GM19240 (cell line): ENCODE measurements around the gene APCDD1.
"Not testable (repeated sequence)": the region's sequence is repeated elsewhere in the genome, so short reads cannot be mapped to it uniquely, and the experiment has no call there.

Experiments
- DNase-seq: peaks from one replicate; pipeline ENCODE4 v3.0.0; 2011; ENCODE audit warnings: low spot score; ENCODE audit not compliant: insufficient read length

APCDD1 gene

DNA sequence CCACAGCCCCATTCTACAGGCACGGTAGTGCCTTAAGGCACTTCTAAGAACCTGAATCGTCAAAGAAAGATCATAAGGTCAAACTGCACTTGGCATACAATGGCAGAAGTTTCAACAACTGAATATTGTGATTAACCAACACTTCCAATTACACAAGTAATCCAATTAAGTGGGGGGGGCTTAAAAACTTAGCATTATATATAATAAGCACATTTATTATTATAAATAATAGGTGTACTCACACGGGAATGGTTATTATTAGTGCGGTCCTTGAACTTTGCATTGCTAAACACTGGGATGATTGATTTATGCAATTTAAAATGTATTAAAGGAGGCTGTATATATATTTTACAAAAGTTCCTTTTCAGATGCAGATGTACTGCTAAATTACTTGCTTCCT is 7.6 kb downstream of the APCDD1 start:
- DNase-seq: no peak

DNA sequence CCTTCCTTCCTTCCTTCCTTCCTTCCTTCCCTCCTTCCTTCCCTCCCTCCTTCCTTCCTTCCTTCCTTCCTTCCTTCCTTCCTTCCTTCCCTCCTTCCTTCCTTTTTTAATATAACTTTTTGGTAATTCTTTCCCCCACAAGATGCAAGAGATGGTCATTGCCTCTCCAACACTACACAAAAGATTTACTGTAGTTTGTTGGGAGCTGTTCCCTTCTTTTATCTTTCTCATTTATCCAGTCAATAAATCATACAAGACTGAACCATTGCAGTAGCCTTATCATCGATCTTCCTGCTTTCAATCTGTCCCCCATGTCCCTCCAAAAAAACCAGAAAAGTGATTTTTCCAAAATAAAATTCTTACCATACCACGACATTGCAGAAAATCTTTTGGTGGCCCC is 8.2 kb downstream of the APCDD1 start:
- DNase-seq: no peak

- DNase-seq: no peak
These were observed 8.7 kb downstream of the APCDD1 start for GRCh38 chr18:10463096-10463495.

- DNase-seq: no peak
These were observed 9.3 kb downstream of the APCDD1 start for GRCh38 chr18:10463741-10464140.

GRCh38 chr18:10464161-10464648 is 9.8 kb downstream of the APCDD1 start:
- DNase-seq: not testable (repeated sequence)

GRCh38 chr18:10465174-10465939 is 10.9 kb downstream of the APCDD1 start:
- no peak for DNase-seq

DNA sequence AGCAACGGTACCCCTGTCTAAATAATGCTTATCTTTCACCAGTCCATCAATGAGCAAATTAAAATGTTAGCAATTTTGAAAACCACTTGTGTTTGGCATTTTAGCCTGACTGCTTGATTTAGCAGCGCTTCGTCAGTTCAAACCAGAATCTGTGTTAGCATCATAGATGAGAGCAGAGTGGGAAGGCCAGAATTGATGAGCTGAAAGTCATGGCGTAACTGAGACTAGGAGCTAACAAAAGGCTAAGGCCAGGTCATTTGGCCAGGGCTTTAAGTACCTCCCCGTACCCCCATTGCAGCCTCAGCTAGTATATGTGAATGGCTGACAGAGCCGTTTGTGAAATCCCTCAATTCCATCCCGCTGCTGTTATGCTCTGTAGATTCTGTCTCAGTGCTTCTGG is 16.0 kb downstream of the APCDD1 start:
- no peak for DNase-seq

GRCh38 chr18:10471574-10471973 is 17.1 kb downstream of the APCDD1 start:
- DNase-seq: no peak

GRCh38 chr18:10473132-10473531 is 18.7 kb downstream of the APCDD1 start:
- DNase-seq: no peak

GRCh38 chr18:10474309-10474708 is 19.9 kb downstream of the APCDD1 start:
- no peak for DNase-seq

DNA sequence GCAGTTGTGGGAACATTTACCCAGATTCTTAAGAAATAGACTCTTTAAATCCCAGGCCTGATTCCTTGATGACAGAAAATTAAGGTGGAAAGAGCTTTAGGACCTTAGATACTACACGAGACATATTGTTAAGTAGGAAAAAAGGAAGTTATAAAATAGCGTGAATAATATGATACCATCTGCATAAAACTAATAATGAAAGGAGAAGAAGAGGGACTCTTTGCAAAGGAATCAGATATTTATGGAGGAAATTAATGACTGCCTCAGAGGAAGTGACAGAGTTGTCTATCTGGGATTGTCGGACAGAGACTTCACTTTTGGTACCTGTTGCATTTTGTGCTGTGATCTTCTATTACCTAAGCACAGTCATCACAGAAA is 20.8 kb downstream of the APCDD1 start:
- no peak for DNase-seq

- DNase-seq: no peak
These were observed 21.3 kb downstream of the APCDD1 start for GRCh38 chr18:10475654-10476291.

- DNase-seq: no peak
These were observed 21.9 kb downstream of the APCDD1 start for GRCh38 chr18:10476338-10476791.

GRCh38 chr18:10477121-10477862 is 22.9 kb downstream of the APCDD1 start:
- DNase-seq: no peak

- DNase-seq: no peak
These were observed 23.4 kb downstream of the APCDD1 start for GRCh38 chr18:10477863-10478260.

DNA sequence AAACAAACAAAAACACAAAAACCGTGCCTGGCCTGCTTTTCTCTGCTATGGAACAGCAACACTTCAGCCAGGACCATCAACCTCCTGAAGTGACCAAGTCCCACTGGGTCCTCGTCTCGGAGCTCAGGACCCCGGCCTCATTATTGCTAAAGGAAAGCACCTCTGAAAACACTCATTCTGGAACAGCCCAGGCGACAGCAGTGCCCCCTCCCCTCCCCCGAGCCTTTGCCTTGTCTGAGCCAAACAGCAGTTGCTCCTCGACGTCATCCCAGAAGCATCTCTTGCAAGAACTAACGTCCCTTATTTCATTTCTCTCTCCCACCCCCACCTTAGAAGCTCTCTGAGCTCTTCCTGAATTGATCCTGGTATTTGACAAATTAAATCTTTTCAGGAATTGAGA is 27.4 kb downstream of the APCDD1 start:
- DNase-seq: no peak

DNA sequence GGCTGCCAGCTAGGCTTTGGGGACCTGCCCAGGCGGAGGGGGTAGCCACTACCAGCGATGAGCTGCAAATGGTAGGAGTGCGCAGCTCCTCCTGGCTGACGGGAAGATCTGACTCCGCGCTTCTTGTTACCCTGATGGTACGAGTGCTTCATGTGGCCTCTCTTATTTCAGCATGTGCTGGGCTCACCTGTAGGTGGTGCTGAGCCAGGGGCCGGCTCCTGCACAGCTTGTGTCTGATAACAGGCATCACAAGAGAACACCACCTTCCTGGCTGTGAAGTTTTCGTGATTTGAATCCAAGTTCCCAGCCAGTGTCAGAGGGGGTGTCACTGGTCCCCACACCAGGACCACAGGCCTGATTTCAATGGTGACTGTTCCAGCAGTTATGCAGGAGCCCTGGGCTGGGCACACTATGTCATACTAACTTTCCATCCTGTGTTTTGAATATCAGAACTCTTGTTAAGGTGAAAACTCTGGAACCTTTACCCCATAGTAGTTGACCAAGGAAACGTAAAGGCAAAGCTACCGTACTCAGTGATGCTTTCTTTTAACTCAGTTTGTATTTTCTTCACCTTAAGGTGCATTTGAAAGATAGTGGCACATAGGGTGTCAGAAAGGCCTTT is 28.0 kb downstream of the APCDD1 start:
- no peak for DNase-seq

- no peak for DNase-seq
These were observed 28.8 kb downstream of the APCDD1 start for GRCh38 chr18:10482985-10483949.

- no peak for DNase-seq
These were observed 31.0 kb downstream of the APCDD1 start for GRCh38 chr18:10485475-10485874.

DNA sequence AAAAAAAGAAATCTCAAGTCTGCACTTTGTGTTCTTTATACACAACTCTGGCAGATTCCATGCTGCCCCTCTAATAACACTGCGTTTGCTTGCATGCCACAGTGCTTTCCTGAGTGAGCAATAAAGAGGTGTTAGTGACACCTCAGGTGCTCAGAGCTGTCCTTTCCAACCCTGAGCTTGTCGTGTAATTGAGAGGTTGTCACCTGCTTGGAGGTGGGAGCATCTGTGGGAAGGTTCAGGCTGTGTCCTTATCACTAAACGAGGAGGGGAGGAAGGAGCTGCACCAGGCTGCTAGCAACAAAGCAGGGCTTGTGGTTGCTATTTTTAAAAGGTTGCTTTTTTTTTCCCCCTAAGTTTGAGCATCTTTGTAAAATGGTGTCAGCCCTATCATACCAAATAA is 31.9 kb downstream of the APCDD1 start:
- DNase-seq: no peak

- no peak for DNase-seq
These were observed 32.7 kb downstream of the APCDD1 start for GRCh38 chr18:10487154-10487553.
